Ishikawa (cell line): ENCODE data around the gene KLK2.

Experiments
- TAF1 ChIP-seq: IDR thresholded peaks from 2 replicates; pipeline ENCODE4 v1.6.1; 2012; ENCODE audit warnings: low read depth, mild to moderate bottlenecking
- TF ChIP-seq, protein P1 (sequence below): IDR thresholded peaks from 2 replicates; pipeline ENCODE4 v1.6.1; 2012; ENCODE audit warnings: low read depth, mild to moderate bottlenecking

DNA sequence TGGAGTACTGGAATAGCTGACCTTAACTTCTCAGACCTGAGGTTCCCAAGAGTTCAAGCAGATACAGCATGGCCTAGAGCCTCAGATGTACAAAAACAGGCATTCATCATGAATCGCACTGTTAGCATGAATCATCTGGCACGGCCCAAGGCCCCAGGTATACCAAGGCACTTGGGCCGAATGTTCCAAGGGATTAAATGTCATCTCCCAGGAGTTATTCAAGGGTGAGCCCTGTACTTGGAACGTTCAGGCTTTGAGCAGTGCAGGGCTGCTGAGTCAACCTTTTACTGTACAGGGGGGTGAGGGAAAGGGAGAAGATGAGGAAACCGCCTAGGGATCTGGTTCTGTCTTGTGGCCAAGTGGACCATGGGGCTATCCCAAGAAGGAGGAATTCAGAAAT lies 12.2 kb upstream of the KLK2 start:
- TF ChIP-seq TAF1 = no peak
- TF ChIP-seq, protein P1, sequence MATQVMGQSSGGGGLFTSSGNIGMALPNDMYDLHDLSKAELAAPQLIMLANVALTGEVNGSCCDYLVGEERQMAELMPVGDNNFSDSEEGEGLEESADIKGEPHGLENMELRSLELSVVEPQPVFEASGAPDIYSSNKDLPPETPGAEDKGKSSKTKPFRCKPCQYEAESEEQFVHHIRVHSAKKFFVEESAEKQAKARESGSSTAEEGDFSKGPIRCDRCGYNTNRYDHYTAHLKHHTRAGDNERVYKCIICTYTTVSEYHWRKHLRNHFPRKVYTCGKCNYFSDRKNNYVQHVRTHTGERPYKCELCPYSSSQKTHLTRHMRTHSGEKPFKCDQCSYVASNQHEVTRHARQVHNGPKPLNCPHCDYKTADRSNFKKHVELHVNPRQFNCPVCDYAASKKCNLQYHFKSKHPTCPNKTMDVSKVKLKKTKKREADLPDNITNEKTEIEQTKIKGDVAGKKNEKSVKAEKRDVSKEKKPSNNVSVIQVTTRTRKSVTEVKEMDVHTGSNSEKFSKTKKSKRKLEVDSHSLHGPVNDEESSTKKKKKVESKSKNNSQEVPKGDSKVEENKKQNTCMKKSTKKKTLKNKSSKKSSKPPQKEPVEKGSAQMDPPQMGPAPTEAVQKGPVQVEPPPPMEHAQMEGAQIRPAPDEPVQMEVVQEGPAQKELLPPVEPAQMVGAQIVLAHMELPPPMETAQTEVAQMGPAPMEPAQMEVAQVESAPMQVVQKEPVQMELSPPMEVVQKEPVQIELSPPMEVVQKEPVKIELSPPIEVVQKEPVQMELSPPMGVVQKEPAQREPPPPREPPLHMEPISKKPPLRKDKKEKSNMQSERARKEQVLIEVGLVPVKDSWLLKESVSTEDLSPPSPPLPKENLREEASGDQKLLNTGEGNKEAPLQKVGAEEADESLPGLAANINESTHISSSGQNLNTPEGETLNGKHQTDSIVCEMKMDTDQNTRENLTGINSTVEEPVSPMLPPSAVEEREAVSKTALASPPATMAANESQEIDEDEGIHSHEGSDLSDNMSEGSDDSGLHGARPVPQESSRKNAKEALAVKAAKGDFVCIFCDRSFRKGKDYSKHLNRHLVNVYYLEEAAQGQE = no peak
